HFFc6 (cell line): ENCODE results near the gene TMEM150A. TPM values are rescaled to one million over a fixed set of nuclear protein-coding genes. Genes with fewer than 3 reads are reported as not detected.

Experiments used
- DNase-seq: peaks from one replicate; pipeline ENCODE4 v3.0.0-alpha.2; 2018
- H3K27ac Mint-ChIP-seq: 2 replicates; pipeline ENCODE4 v1.8.0; 2020; ENCODE audit warnings: mild to moderate bottlenecking, mixed read lengths
- H3K27me3 Mint-ChIP-seq: 2 replicates; pipeline ENCODE4 v1.8.0; 2021; ENCODE audit warnings: mild to moderate bottlenecking, moderate library complexity, mixed read lengths; ENCODE audit not compliant: insufficient read depth
- H3K36me3 Mint-ChIP-seq: 2 replicates; pipeline ENCODE4 v1.8.0; 2021; ENCODE audit warnings: low read depth, mixed read lengths
- H3K4me1 Mint-ChIP-seq: 2 replicates; pipeline ENCODE4 v1.8.0; 2020; ENCODE audit warnings: low read depth, mixed read lengths
- H3K4me3 Mint-ChIP-seq: 2 replicates; pipeline ENCODE4 v1.8.0; 2020; ENCODE audit warnings: mild to moderate bottlenecking, moderate library complexity, mixed read lengths
- H3K9me3 Mint-ChIP-seq: 2 replicates; pipeline ENCODE4 v1.8.0; 2020; ENCODE audit warnings: mild to moderate bottlenecking, mixed read lengths
- CTCF ChIP-seq: fragments of 200-600 bp; sonication (generic); IDR thresholded peaks from 2 replicates; pipeline ENCODE4 v1.5.0; 2021; ENCODE audit warnings: antibody characterized with exemption, mild to moderate bottlenecking
- long read RNA-seq: library from polyadenylated mRNA; unstranded; transcript quantifications from one replicate; pipeline ENCODE4 v2.0.0, GENCODE V29; 2019
- total RNA-seq, 6 experiments: library from RNA; stranded (reverse); fragmentation: NEBNext Ultra II Directional; extraction: Animal tissue kit (Norgen Biotek cat#: 25700); gene quantifications; 2 replicates in 1 of 6; 3 replicates in 5 of 6; pipeline ENCODE4 v1.2.3, GENCODE V29; 2021

The TMEM150A gene
- 10 to 100 TPM; 10.3 to 20.4 (median 12.7) TPM for total RNA-seq
- long read RNA-seq, transcript TMEM150A-202 (8 exons, 1,518 nt) = major isoform, 18 of 29 reads
- long read RNA-seq, partial matches to known transcripts = 3 of 29 reads
- long read RNA-seq, other reads (novel, unspliced or antisense) = 6 of 29 reads

- peaks cover 2% of the 10 kb centered on the region for H3K27me3 Mint-ChIP-seq
- H3K9me3 Mint-ChIP-seq = no peaks in the 10 kb centered on the region
- TF ChIP-seq CTCF = peak; percentile 70
- 0 out of 2 replicates have a peak, but pooled peaks cover 3% of the 10 kb centered on the region for H3K36me3 Mint-ChIP-seq
- H3K27ac Mint-ChIP-seq = peak within 1 kb of the TSS; percentile 73
- peak; percentile 75 for DNase-seq
- peaks cover 50% of the 10 kb centered on the region for H3K4me1 Mint-ChIP-seq
- peak within 1 kb of the TSS; percentile 94 for H3K4me3 Mint-ChIP-seq
Measured at GRCh38 chr2:85602476-85603234, at the start of gene TMEM150A. Gene TMEM150A (minus strand): TSS chr2:85602698. CDS start chr2:85601948, 750 bp downstream.

DNA sequence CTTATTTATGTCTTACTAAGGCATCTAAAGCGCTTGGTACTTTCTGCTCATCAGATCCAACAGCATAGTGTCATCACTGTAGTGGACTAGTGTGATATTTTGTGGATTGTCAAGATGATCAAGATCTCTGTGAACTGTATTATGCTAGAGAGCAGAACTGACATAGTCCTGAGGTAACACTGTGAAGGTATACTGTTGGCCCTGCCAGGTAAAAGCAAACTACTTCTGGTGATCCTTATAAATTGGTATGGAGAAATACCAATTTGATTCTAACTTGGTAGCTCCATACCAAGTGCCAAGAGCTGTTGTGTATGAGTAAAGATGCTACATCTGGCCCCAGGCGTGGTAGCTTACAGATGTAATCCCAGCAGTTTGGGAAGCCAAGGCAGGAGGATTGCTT, 49.6 kb upstream of the TMEM150A start:
- Mint-ChIP-seq H3K27me3 (no peaks in the 10 kb centered on the region), H3K27ac (peak overlapping the region; percentile 81), H3K9me3 (no peaks in the 10 kb centered on the region), H3K4me1 (peaks cover 84% of the 10 kb centered on the region), H3K4me3 (peak overlapping the region; percentile 20; the same call in 1 of the 2 replicates), H3K36me3 (peaks cover 36% of the 10 kb centered on the region)
- TF ChIP-seq CTCF = no peak
- no peak for DNase-seq

- H3K4me1 Mint-ChIP-seq = peaks cover 75% of the 10 kb centered on the region
- H3K36me3 Mint-ChIP-seq = peaks cover 36% of the 10 kb centered on the region
- H3K9me3 Mint-ChIP-seq = no peaks in the 10 kb centered on the region
- DNase-seq = no peak
- no peak overlapping the region for H3K4me3 Mint-ChIP-seq
- H3K27ac Mint-ChIP-seq = peak overlapping the region; percentile 56
- no peak for TF ChIP-seq CTCF
- H3K27me3 Mint-ChIP-seq = no peaks in the 10 kb centered on the region
Measured at GRCh38 chr2:85651097-85651496, 48.6 kb upstream of the TMEM150A start.

DNA sequence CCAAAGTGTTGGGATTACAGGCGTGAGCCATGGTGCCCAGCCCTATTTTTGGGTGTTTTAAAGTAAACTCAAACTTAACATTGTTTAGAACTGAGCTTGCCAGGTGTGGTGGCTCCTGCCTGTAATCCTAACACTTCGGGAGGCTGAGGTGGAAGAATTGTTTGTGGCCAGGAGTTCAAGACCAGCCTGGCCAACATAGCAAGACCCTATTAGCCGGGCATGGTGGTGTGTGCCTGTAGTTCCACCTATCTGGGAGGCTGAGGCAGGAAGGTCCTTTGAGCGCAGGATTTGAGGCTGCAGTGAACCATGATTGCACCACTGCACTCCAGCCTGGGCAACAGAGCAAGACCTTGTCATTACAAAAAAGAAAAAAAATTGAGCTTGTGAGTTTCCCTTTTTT, 48.0 kb upstream of the TMEM150A start:
- TF ChIP-seq CTCF = no peak
- H3K4me1 Mint-ChIP-seq = peaks cover 68% of the 10 kb centered on the region
- H3K36me3 Mint-ChIP-seq = peaks cover 41% of the 10 kb centered on the region
- no peak overlapping the region for H3K4me3 Mint-ChIP-seq
- no peaks in the 10 kb centered on the region for H3K27me3 Mint-ChIP-seq
- DNase-seq = no peak
- H3K9me3 Mint-ChIP-seq = no peaks in the 10 kb centered on the region
- no peak overlapping the region for H3K27ac Mint-ChIP-seq

DNA sequence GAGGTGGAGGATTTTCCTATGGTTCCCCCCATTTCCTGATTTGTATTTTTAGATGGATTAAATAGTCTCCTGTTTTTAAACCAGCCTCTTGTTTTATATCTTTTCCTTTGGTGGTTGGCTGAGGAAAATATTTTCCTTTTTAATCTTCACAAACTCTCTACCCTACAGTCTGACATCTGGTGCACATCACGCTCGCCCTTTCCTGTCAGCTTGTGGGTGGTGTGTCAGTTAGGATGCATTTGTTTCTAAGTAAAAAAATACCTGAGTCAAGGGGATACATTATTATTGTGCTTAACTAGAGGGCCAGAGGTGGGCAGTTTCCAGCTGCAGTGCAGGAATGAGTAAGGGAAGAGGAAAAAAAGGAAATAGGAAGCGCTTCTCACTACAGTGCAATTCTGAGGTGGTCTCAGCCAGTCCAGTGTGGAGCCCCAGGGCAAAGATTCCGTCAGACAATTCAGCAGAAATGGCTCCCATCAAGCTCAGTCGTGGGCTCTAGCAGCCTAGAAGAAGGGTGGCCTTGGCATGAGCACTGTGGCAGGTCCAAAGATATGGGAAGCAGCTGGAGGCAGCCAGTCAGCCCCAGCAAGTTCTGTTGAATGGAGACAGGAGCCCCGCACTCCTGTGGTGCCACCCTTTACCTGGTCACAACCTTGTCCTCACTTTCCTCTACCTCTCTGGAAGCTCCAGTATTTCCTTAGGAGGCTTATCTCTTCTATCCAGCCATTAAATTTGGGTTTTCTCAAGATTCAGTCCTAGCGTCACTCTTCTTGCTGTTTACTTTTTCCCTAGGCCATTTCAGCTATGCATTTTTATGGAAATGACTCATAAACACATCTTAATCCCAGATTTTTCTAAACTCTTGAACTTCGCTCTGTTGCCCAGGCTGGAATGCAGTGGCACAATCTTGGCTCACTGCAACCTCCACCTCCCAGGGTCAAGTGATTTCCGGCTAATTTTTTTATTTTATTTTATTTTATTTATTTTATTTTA, 47.0 kb upstream of the TMEM150A start:
- no peak for TF ChIP-seq CTCF
- Mint-ChIP-seq H3K4me1 (peaks cover 60% of the 10 kb centered on the region), H3K27ac (peak overlapping the region; percentile 79), H3K27me3 (no peaks in the 10 kb centered on the region), H3K4me3 (peak overlapping the region; percentile 45), H3K9me3 (no peaks in the 10 kb centered on the region), H3K36me3 (peaks cover 41% of the 10 kb centered on the region)
- peak; percentile 63 for DNase-seq
